HCT116 (cell line): ENCODE results near the gene TRPV5. TPM values are rescaled to one million over a fixed set of nuclear protein-coding genes. Genes with fewer than 3 reads are reported as not detected.

Source experiments
- ATAC-seq: fragments of 200-7000 bp; cut with Tn5 transposase; 2 replicates; pipeline ENCODE4 v1.9.1; 2020; ENCODE audit warnings: mild to moderate bottlenecking, moderate library complexity
- BruUV-seq: library from RNA; stranded (reverse); fragments of 400-500 nt; replicated peaks from 2 replicates; lab custom pipeline; 2021; lab: Mats Ljungman, UMichigan
- CTCF ChIA-PET: fragments of 300-600 bp; sonication (Branson Sonifier 250); formaldehyde crosslinking; loops from one replicate; lab custom pipeline; 2021; ENCODE audit warnings: antibody characterized with exemption; lab: Charles Lee
- POLR2A ChIA-PET: fragments of 300-600, 350-600 bp; sonication (Branson Sonifier 250); formaldehyde crosslinking; loops from one replicate; lab custom pipeline; 2021; ENCODE audit warnings: antibody characterized with exemption; lab: Charles Lee
- RAD21 ChIA-PET, 2 experiments: fragments of 300-600 bp; sonication (Branson Sonifier 250); formaldehyde crosslinking; loops; one replicate each; lab custom pipeline; 2023; ENCODE audit warnings: low total read pairs in 2 of 2; ENCODE audit not compliant: uncharacterized antibody in 2 of 2, unreplicated experiment in 2 of 2, low non-redundant PET in 1 of 2; lab: Charles Lee
- DNase-seq: peaks from one replicate; pipeline ENCODE4 v3.0.0-alpha.2; 2010; ENCODE audit warnings: low read depth, low spot score
- H2AFZ ChIP-seq: fragments of 200-600 bp; shearing (Covaris generic), sonication (generic); 2 replicates; pipeline ENCODE4 v1.6.1; 2017; ENCODE audit warnings: low read depth, mixed run types, mixed read lengths, antibody characterized with exemption, low read length; ENCODE audit not compliant: poor library complexity, severe bottlenecking
- H3K27ac ChIP-seq: 2 replicates; pipeline ENCODE4 v1.5.1; 2012; ENCODE audit warnings: low read depth, low read length
- H3K27me3 ChIP-seq: fragments of 200-600 bp; sonication (generic); 2 replicates; pipeline ENCODE4 v1.6.1; 2016; ENCODE audit warnings: mixed run types, low read length, mixed read lengths; ENCODE audit not compliant: insufficient read depth
- H3K36me3 ChIP-seq, 2 experiments: fragments of 200-500 bp in 1 of 2; fragments of 200-600 bp in 1 of 2; sonication (Bioruptor generic) in 1 of 2; sonication (generic) in 1 of 2; 2 replicates each; pipeline versions ENCODE4 v1.5.1 to v1.6.1; 2014 to 2016; ENCODE audit warnings: low read length in 2 of 2, inconsistent platforms in 1 of 2, mixed read lengths in 1 of 2, mixed run types in 1 of 2; ENCODE audit not compliant: insufficient read depth in 2 of 2, control insufficient read depth in 1 of 2
- H3K4me1 ChIP-seq, 2 experiments: fragments of 200-600 bp in 1 of 2; sonication (generic) in 1 of 2; 2 replicates each; pipeline versions ENCODE4 v1.5.1 to v1.6.1; 2012 to 2017; ENCODE audit warnings: low read length in 2 of 2, inconsistent platforms in 1 of 2, mild to moderate bottlenecking in 1 of 2, mixed read lengths in 1 of 2, mixed run types in 1 of 2, moderate library complexity in 1 of 2; ENCODE audit not compliant: insufficient read depth in 2 of 2, control insufficient read depth in 1 of 2
- H3K4me2 ChIP-seq: fragments of 200-600 bp; sonication (generic); 2 replicates; pipeline ENCODE4 v1.6.1; 2017; ENCODE audit warnings: mixed run types, low read length, mixed read lengths
- H3K4me3 ChIP-seq, 2 experiments: fragments of 200-600 bp in 1 of 2; sonication (generic) in 1 of 2; replicated peaks in 1 of 2; 2 replicates each; pipeline ENCODE4 v1.5.1; 2011 to 2016; ENCODE audit warnings: low read length in 2 of 2, control low read depth in 1 of 2, low read depth in 1 of 2, mild to moderate bottlenecking in 1 of 2, mixed read lengths in 1 of 2, mixed run types in 1 of 2
- H3K79me2 ChIP-seq: fragments of 200-600 bp; sonication (generic); 2 replicates; pipeline ENCODE4 v1.6.1; 2017; ENCODE audit warnings: mild to moderate bottlenecking, mixed run types, low read length, moderate library complexity, mixed read lengths; ENCODE audit not compliant: insufficient read depth
- H3K9ac ChIP-seq: fragments of 200-600 bp; sonication (generic); 2 replicates; pipeline ENCODE4 v1.6.1; 2016; ENCODE audit warnings: low read length, mixed read lengths
- H3K9me2 ChIP-seq: fragments of 200-600 bp; sonication (generic), shearing (Covaris generic); 2 replicates; pipeline ENCODE4 v1.6.1; 2017; ENCODE audit warnings: mixed run types, mild to moderate bottlenecking, moderate library complexity; ENCODE audit not compliant: insufficient read depth
- H3K9me3 ChIP-seq, 2 experiments: fragments of 200-500 bp in 1 of 2; fragments of 200-600 bp in 1 of 2; sonication (Bioruptor generic) in 1 of 2; sonication (generic) in 1 of 2; 2 replicates each; pipeline ENCODE4 v1.6.1; 2014 to 2017; ENCODE audit warnings: low read length in 2 of 2, mixed read lengths in 2 of 2, inconsistent platforms in 1 of 2, low read depth in 1 of 2, mild to moderate bottlenecking in 1 of 2, mixed run types in 1 of 2, moderate library complexity in 1 of 2; ENCODE audit not compliant: control insufficient read depth in 1 of 2, insufficient read depth in 1 of 2
- H4K20me1 ChIP-seq: fragments of 200-600 bp; sonication (generic), shearing (Covaris generic); 2 replicates; pipeline ENCODE4 v1.6.1; 2017; ENCODE audit warnings: mixed run types, mild to moderate bottlenecking, moderate library complexity; ENCODE audit not compliant: insufficient read depth
- CBX3 ChIP-seq: IDR thresholded peaks from 2 replicates; pipeline ENCODE4 v1.6.1; 2012; ENCODE audit warnings: low read depth
- ELF1 ChIP-seq: IDR thresholded peaks from 2 replicates; pipeline ENCODE4 v1.6.1; 2012; ENCODE audit warnings: low read depth, borderline replicate concordance
- EZH2 ChIP-seq: fragments of 200-600 bp; sonication (generic); IDR thresholded peaks from 2 replicates; pipeline ENCODE4 v1.6.1; 2017; ENCODE audit warnings: antibody characterized with exemption, mixed run types
- EZH2phosphoT487 ChIP-seq: fragments of 200-600 bp; IDR thresholded peaks from 2 replicates; pipeline ENCODE4 v1.6.1; 2018; ENCODE audit warnings: antibody characterized with exemption, borderline replicate concordance
- FOSL1 ChIP-seq: IDR thresholded peaks from 2 replicates; pipeline ENCODE4 v1.6.1; 2012; ENCODE audit warnings: low read depth
- JUND ChIP-seq: IDR thresholded peaks from 2 replicates; pipeline ENCODE4 v1.6.1; 2012
- POLR2AphosphoS5 ChIP-seq: IDR thresholded peaks from 2 replicates; pipeline ENCODE4 v1.6.1; 2011; ENCODE audit warnings: mild to moderate bottlenecking, low read depth, low read length, moderate library complexity
- SP1 ChIP-seq: IDR thresholded peaks from 2 replicates; pipeline ENCODE4 v1.6.1; 2012; ENCODE audit warnings: low read depth
- TCF7L2 ChIP-seq: IDR thresholded peaks from 2 replicates; pipeline ENCODE4 v1.7.0; 2011; ENCODE audit warnings: borderline replicate concordance, inconsistent platforms; ENCODE audit not compliant: insufficient read depth, insufficient read length; ENCODE audit errors: extremely low read depth
- YY1 ChIP-seq: IDR thresholded peaks from 2 replicates; pipeline ENCODE4 v1.6.1; 2011; ENCODE audit warnings: low read length, low read depth, moderate library complexity, mild to moderate bottlenecking; ENCODE audit not compliant: insufficient replicate concordance; ENCODE audit errors: extremely low read depth
- ZFX ChIP-seq: fragments of 450-650 bp; IDR thresholded peaks from 2 replicates; pipeline ENCODE4 v1.6.1; 2017
- intact Hi-C: fragments of 100-400 bp; cut with micrococcal nuclease; formaldehyde crosslinking; loops from 2 replicates; pipeline ENCODE4 v1.10.0; 2022
- total RNA-seq: library from RNA; stranded (reverse); gene quantifications from one replicate; pipeline ENCODE4 v1.2.1, GENCODE V29; 2021; ENCODE audit not compliant: unreplicated experiment
- TF ChIP-seq, protein P1 (sequence below): IDR thresholded peaks from 2 replicates; pipeline ENCODE4 v1.6.1; 2012
- TF ChIP-seq, protein P2 (sequence below): IDR thresholded peaks from 2 replicates; pipeline ENCODE4 v1.6.1; 2011; ENCODE audit warnings: mild to moderate bottlenecking, low read length, moderate library complexity; ENCODE audit not compliant: insufficient replicate concordance; ENCODE audit errors: extremely low read depth

Gene TRPV5
- total RNA-seq, 1 experiment from 2014 or later, result not detected

DNA sequence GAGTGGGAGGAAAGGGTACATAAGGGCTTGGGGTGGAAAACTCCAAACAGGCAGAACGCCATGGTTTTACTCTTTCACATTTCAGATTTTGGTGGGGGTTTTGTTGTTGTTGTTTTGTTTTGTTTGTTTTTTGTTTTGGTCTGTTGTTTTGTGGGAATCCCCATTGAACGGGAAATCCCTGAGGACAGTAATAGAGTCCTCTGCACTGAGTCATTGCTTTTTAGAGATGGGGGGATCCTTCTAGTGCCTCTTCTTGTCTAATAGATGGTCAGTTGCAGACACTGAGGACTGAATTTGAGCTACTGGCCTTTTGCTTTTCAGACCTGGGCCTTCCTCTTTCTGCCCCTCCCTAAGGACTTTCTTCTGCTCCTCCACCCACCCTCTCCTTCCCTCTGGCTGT is 20.0 kb downstream of the TRPV5 start:
- Histone ChIP-seq H3K4me1 (no peaks in the 10 kb centered on the region), H3K4me2 (no peak overlapping the region), H3K27ac (no peak overlapping the region), H4K20me1 (no peaks in the 10 kb centered on the region), H3K27me3 (peaks cover 23% of the 10 kb centered on the region), H3K36me3 (no peaks in the 10 kb centered on the region), H3K79me2 (no peaks in the 10 kb centered on the region), H3K9ac (no peak overlapping the region), H3K4me3 (no peak overlapping the region), H2AFZ (no peak overlapping the region), H3K9me2 (no peaks in the 10 kb centered on the region), H3K9me3 (no peaks in the 10 kb centered on the region)
- TF ChIP-seq FOSL1 (no peak), JUND (no peak), ELF1 (no peak), EZH2 (no peak)
- POLR2A ChIA-PET, result no interaction called here
- RAD21 ChIA-PET, result no interaction called here
- intact Hi-C loops, result no loop called here
- CTCF ChIA-PET, result no interaction called here
- no peak for ATAC-seq
- BruUV-seq, result no TSS peak
- no peak for DNase-seq

DNA sequence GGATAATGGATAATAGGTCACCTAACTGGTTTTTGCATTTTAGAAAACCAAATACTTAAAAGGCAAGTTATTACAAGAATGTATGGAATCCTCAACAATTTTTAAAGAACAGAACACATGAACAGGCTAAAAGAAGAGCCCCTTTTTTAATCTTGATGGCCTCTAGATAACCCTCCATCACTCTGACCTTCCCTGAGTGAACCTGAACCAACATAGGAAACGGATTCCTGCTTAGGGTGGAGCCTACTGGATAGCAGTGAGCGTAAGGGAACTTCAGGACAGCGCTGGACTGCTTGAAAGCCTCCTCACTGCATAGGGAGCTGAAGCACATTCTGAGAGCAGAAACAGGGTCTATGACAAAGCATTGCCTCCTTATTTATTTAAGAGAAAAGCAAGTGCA is 20.5 kb downstream of the TRPV5 start:
- Histone ChIP-seq H3K36me3 (no peaks in the 10 kb centered on the region), H3K4me2 (no peak overlapping the region), H3K27me3 (peaks cover 19% of the 10 kb centered on the region), H3K9ac (no peak overlapping the region), H4K20me1 (no peaks in the 10 kb centered on the region), H3K9me3 (no peaks in the 10 kb centered on the region), H2AFZ (no peak overlapping the region), H3K9me2 (no peaks in the 10 kb centered on the region), H3K79me2 (no peaks in the 10 kb centered on the region), H3K27ac (no peak overlapping the region)
- ChIA-PET CTCF (no interaction called here), RAD21 (no interaction called here), POLR2A (no interaction called here)
- ATAC-seq, result no peak
- TF ChIP-seq TCF7L2 (no peak), ZFX (no peak), FOSL1 (no peak), EZH2phosphoT487 (no peak), CBX3 (no peak), YY1 (no peak), SP1 (no peak), EZH2 (no peak), ELF1 (no peak), POLR2AphosphoS5 (no peak)
- TF ChIP-seq, protein P1, sequence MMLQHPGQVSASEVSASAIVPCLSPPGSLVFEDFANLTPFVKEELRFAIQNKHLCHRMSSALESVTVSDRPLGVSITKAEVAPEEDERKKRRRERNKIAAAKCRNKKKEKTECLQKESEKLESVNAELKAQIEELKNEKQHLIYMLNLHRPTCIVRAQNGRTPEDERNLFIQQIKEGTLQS, result no peak
- TF ChIP-seq, protein P2, sequence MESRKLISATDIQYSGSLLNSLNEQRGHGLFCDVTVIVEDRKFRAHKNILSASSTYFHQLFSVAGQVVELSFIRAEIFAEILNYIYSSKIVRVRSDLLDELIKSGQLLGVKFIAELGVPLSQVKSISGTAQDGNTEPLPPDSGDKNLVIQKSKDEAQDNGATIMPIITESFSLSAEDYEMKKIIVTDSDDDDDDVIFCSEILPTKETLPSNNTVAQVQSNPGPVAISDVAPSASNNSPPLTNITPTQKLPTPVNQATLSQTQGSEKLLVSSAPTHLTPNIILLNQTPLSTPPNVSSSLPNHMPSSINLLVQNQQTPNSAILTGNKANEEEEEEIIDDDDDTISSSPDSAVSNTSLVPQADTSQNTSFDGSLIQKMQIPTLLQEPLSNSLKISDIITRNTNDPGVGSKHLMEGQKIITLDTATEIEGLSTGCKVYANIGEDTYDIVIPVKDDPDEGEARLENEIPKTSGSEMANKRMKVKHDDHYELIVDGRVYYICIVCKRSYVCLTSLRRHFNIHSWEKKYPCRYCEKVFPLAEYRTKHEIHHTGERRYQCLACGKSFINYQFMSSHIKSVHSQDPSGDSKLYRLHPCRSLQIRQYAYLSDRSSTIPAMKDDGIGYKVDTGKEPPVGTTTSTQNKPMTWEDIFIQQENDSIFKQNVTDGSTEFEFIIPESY, result no peak
- TF ChIP-seq, all 23 proteins: peak for 0
- BruUV-seq, result no TSS peak
- no peak overlapping the region for H3K4me3 ChIP-seq
- intact Hi-C loops, result no loop called here
- no peaks in the 10 kb centered on the region for H3K4me1 ChIP-seq
- DNase-seq, result no peak
